Memory B cell (primary cell): ENCODE measurements around the gene LTBP3.

Experiments used
- ATAC-seq: fragments of 150-1000 bp; cut with Tn5 transposase; 2 replicates; pipeline ENCODE4 v1.10.0; 2021; ENCODE audit warnings: low read depth, mild to moderate bottlenecking, moderate library complexity
- DNase-seq, 2 donors: peaks; one replicate each; pipeline ENCODE4 v3.0.0; 2022; ENCODE audit warnings: low spot score in 2 of 2
- H3K27ac Mint-ChIP-seq: one replicate; pipeline ENCODE4 v1.8.0; 2022; ENCODE audit warnings: mild to moderate bottlenecking, moderate library complexity, mixed read lengths
- H3K27me3 Mint-ChIP-seq: one replicate; pipeline ENCODE4 v1.8.0; 2022; ENCODE audit warnings: mixed read lengths
- H3K36me3 Mint-ChIP-seq: one replicate; pipeline ENCODE4 v1.8.0; 2022; ENCODE audit warnings: mild to moderate bottlenecking, mixed read lengths
- H3K4me1 Mint-ChIP-seq: one replicate; pipeline ENCODE4 v1.8.0; 2022; ENCODE audit warnings: mixed read lengths
- H3K4me3 Mint-ChIP-seq: one replicate; pipeline ENCODE4 v1.8.0; 2022; ENCODE audit warnings: mild to moderate bottlenecking, moderate library complexity, mixed read lengths
- H3K9me3 Mint-ChIP-seq: one replicate; pipeline ENCODE4 v1.8.0; 2022; ENCODE audit warnings: mixed read lengths

Gene LTBP3

GRCh38 chr11:65580031-65580692 lies 22.0 kb upstream of the LTBP3 start:
- Mint-ChIP-seq H3K27me3 (no peaks in the 10 kb centered on the region), H3K4me1 (peaks cover 26% of the 10 kb centered on the region), H3K4me3 (no peak overlapping the region), H3K9me3 (no peaks in the 10 kb centered on the region), H3K27ac (peak overlapping the region; percentile 51), H3K36me3 (peaks cover 40% of the 10 kb centered on the region)
- no peak for ATAC-seq
- DNase-seq: no peak

GRCh38 chr11:65579291-65579690 lies 21.1 kb upstream of the LTBP3 start:
- Mint-ChIP-seq H3K27me3 (no peaks in the 10 kb centered on the region), H3K4me1 (peaks cover 30% of the 10 kb centered on the region), H3K36me3 (peaks cover 37% of the 10 kb centered on the region), H3K9me3 (no peaks in the 10 kb centered on the region), H3K27ac (peak overlapping the region; percentile 92), H3K4me3 (no peak overlapping the region)
- no peak for DNase-seq
- no peak for ATAC-seq

- Mint-ChIP-seq H3K4me3 (peak overlapping the region; percentile 87), H3K27me3 (no peaks in the 10 kb centered on the region), H3K36me3 (peaks cover 34% of the 10 kb centered on the region), H3K4me1 (peaks cover 31% of the 10 kb centered on the region), H3K27ac (peak overlapping the region; percentile 92), H3K9me3 (no peaks in the 10 kb centered on the region)
- DNase-seq (no peak), ATAC-seq (no peak)
Observed at GRCh38 chr11:65578667-65579066, 20.5 kb upstream of the LTBP3 start.

- Mint-ChIP-seq H3K36me3 (peaks cover 34% of the 10 kb centered on the region), H3K9me3 (no peaks in the 10 kb centered on the region), H3K27me3 (no peaks in the 10 kb centered on the region), H3K4me3 (peak overlapping the region; percentile 87), H3K27ac (peak overlapping the region; percentile 92), H3K4me1 (peaks cover 34% of the 10 kb centered on the region)
- ATAC-seq: no peak
- no peak for DNase-seq
Observed at GRCh38 chr11:65578134-65578533, 20.0 kb upstream of the LTBP3 start.

GRCh38 chr11:65577756-65578109 lies 19.6 kb upstream of the LTBP3 start:
- Mint-ChIP-seq H3K27me3 (no peaks in the 10 kb centered on the region), H3K4me3 (peak overlapping the region; percentile 87), H3K36me3 (peaks cover 32% of the 10 kb centered on the region), H3K4me1 (peaks cover 36% of the 10 kb centered on the region), H3K27ac (peak overlapping the region; percentile 92), H3K9me3 (no peaks in the 10 kb centered on the region)
- DNase-seq: no peak
- no peak for ATAC-seq

GRCh38 chr11:65576867-65577755 lies 19.0 kb upstream of the LTBP3 start:
- peaks cover 27% of the 10 kb centered on the region for H3K36me3 Mint-ChIP-seq
- peak; percentile 45 to 65 for DNase-seq
- H3K27me3 Mint-ChIP-seq: no peaks in the 10 kb centered on the region
- H3K27ac Mint-ChIP-seq: peak overlapping the region; percentile 92
- H3K4me3 Mint-ChIP-seq: peak overlapping the region; percentile 87
- H3K9me3 Mint-ChIP-seq: no peaks in the 10 kb centered on the region
- peaks cover 38% of the 10 kb centered on the region for H3K4me1 Mint-ChIP-seq
- peak; percentile 37 for ATAC-seq

- Mint-ChIP-seq H3K4me3 (peak overlapping the region; percentile 87), H3K9me3 (no peaks in the 10 kb centered on the region), H3K4me1 (peaks cover 46% of the 10 kb centered on the region), H3K27ac (peak overlapping the region; percentile 92), H3K36me3 (peaks cover 22% of the 10 kb centered on the region), H3K27me3 (no peaks in the 10 kb centered on the region)
- DNase-seq (no peak), ATAC-seq (no peak)
Observed at GRCh38 chr11:65576232-65576866, 18.2 kb upstream of the LTBP3 start.

- peak in 1 of 2 donors; percentile 70 for DNase-seq
- peaks cover 19% of the 10 kb centered on the region for H3K36me3 Mint-ChIP-seq
Observed at GRCh38 chr11:65575568-65576231, 17.5 kb upstream of the LTBP3 start, which contains the start of gene EHBP1L1. Gene EHBP1L1 (plus strand): TSS chr11:65576053. CDS start chr11:65576303, 250 bp downstream.

GRCh38 chr11:65574811-65575567 lies 16.8 kb upstream of the LTBP3 start:
- Mint-ChIP-seq H3K4me1 (peaks cover 51% of the 10 kb centered on the region), H3K27ac (peak overlapping the region; percentile 98), H3K4me3 (peak overlapping the region; percentile 93), H3K36me3 (peaks cover 15% of the 10 kb centered on the region), H3K27me3 (no peaks in the 10 kb centered on the region), H3K9me3 (no peaks in the 10 kb centered on the region)
- DNase-seq: peak in 1 of 2 donors; percentile 43
- ATAC-seq: no peak

More at GRCh38 chr11:65575568-65576231, 17.5 kb upstream of the LTBP3 start, which contains the start of gene EHBP1L1:
- H3K27me3 Mint-ChIP-seq: no peaks in the 10 kb centered on the region
- H3K4me3 Mint-ChIP-seq: peak within 1 kb of the TSS; percentile 93
- H3K4me1 Mint-ChIP-seq: peaks cover 49% of the 10 kb centered on the region
- peak within 1 kb of the TSS; percentile 98 for H3K27ac Mint-ChIP-seq
- ATAC-seq: peak; percentile 15
- no peaks in the 10 kb centered on the region for H3K9me3 Mint-ChIP-seq

- Mint-ChIP-seq H3K4me3 (peak overlapping the region; percentile 93), H3K4me1 (peaks cover 53% of the 10 kb centered on the region), H3K27ac (peak overlapping the region; percentile 98), H3K9me3 (no peaks in the 10 kb centered on the region), H3K27me3 (no peaks in the 10 kb centered on the region), H3K36me3 (peaks cover 8% of the 10 kb centered on the region)
- DNase-seq (peak; percentile 83), ATAC-seq (peak; percentile 26)
Observed at GRCh38 chr11:65574109-65574810, 16.1 kb upstream of the LTBP3 start.

- DNase-seq (peak in 1 of 2 donors; percentile 40), ATAC-seq (no peak)
- H3K36me3 Mint-ChIP-seq: peaks cover 6% of the 10 kb centered on the region
- no peaks in the 10 kb centered on the region for H3K27me3 Mint-ChIP-seq
- H3K9me3 Mint-ChIP-seq: no peaks in the 10 kb centered on the region
- peak overlapping the region; percentile 98 for H3K27ac Mint-ChIP-seq
- H3K4me3 Mint-ChIP-seq: peak overlapping the region; percentile 93
- peaks cover 57% of the 10 kb centered on the region for H3K4me1 Mint-ChIP-seq
Observed at GRCh38 chr11:65573391-65574079, 15.4 kb upstream of the LTBP3 start.

GRCh38 chr11:65572356-65573051 lies 14.3 kb upstream of the LTBP3 start, which contains the start of gene FAM89B:
Gene FAM89B (plus strand): TSS chr11:65572538. CDS start chr11:65572670, 132 bp downstream.
- peak within 1 kb of the TSS; percentile 98 for H3K27ac Mint-ChIP-seq
- H3K36me3 Mint-ChIP-seq: peaks cover 6% of the 10 kb centered on the region
- no peaks in the 10 kb centered on the region for H3K27me3 Mint-ChIP-seq
- peaks cover 50% of the 10 kb centered on the region for H3K4me1 Mint-ChIP-seq
- peak within 1 kb of the TSS; percentile 99 for H3K4me3 Mint-ChIP-seq
- no peaks in the 10 kb centered on the region for H3K9me3 Mint-ChIP-seq
- peak; percentile 10 for ATAC-seq
- DNase-seq: peak; percentile 76 to 80
